Uterus (tissue), 4 donors: ENCODE data around the gene NT5C3B. TPM values are rescaled to one million over a fixed set of nuclear protein-coding genes. Genes with fewer than 3 reads are reported as not detected.

ENCODE experiments used
- DNase-seq, 2 donors: peaks; one replicate each; pipeline ENCODE4 v3.0.0-alpha.2; 2019 to 2020
- H3K27ac ChIP-seq, 2 donors: fragments of 200-600 bp; sonication (generic); 1 replicate in 1 of 2; 2 replicates in 1 of 2; pipeline ENCODE4 v1.5.1; 2016 to 2018
- H3K27me3 ChIP-seq, 2 donors: fragments of 200-600 bp; sonication (generic); one replicate each; pipeline ENCODE4 v1.5.1; 2018 to 2019; ENCODE audit warnings: control low read depth in 1 of 2
- H3K36me3 ChIP-seq, 2 donors: fragments of 200-600 bp; sonication (generic); one replicate each; pipeline ENCODE4 v1.5.1; 2019; ENCODE audit warnings: control low read depth in 1 of 2
- H3K4me1 ChIP-seq, 2 donors: fragments of 200-600 bp; sonication (generic); one replicate each; pipeline ENCODE4 v1.5.1; 2018 to 2019; ENCODE audit warnings: control low read depth in 1 of 2
- H3K4me3 ChIP-seq, 2 donors: fragments of 200-600 bp; sonication (generic); 1 replicate in 1 of 2; 2 replicates in 1 of 2; pipeline ENCODE4 v1.5.1; 2018 to 2019; ENCODE audit warnings: mild to moderate bottlenecking in 1 of 2
- H3K9me3 ChIP-seq, 2 donors: fragments of 200-600 bp; sonication (generic); one replicate each; pipeline ENCODE4 v1.5.1; 2019; ENCODE audit warnings: control low read depth in 1 of 2
- CTCF ChIP-seq, 4 experiments: fragments of 200-600 bp in 2 of 4; fragments of 450-650 bp in 2 of 4; sonication (generic) in 2 of 4; IDR thresholded peaks; one replicate each; pipeline ENCODE4 v1.5.1; 2016 to 2019; ENCODE audit warnings: antibody characterized with exemption in 4 of 4, mild to moderate bottlenecking in 2 of 4, moderate library complexity in 1 of 4
- POLR2A ChIP-seq, 2 donors: fragments of 450-650 bp; IDR thresholded peaks; one replicate each; pipeline ENCODE4 v1.6.1; 2016; ENCODE audit warnings: antibody characterized with exemption in 2 of 2, mild to moderate bottlenecking in 1 of 2, moderate library complexity in 1 of 2
- intact Hi-C: fragments of 100-400 bp; cut with DNase I; formaldehyde crosslinking; loops from one replicate; pipeline ENCODE4 v1.15.1; 2023; ENCODE audit warnings: low total_unique reads
- total RNA-seq, 4 donors: library from RNA; depleted of rRNA in 3 of 4; stranded (reverse); fragments of >200 nt in 3 of 4; gene quantifications; one replicate each; pipeline versions ENCODE4 v1.1.0 to v1.2.4, GENCODE V29; 2014 to 2023
- donor health status: DM: yes; HTN: yes; CAD: no.

NT5C3B gene
- total RNA-seq, 4 donors from 2014 or later, result 32.5 to 77.9 (median 68.1) TPM

GRCh38 chr17:41818024-41818423 is 18.0 kb downstream of the NT5C3B start:
- Histone ChIP-seq H3K27me3 (no peaks in the 10 kb centered on the region), H3K4me1 (no peaks in the 10 kb centered on the region), H3K4me3 (no peak overlapping the region), H3K9me3 (no peaks in the 10 kb centered on the region), H3K36me3 (no peaks in the 10 kb centered on the region), H3K27ac (no peak overlapping the region)
- no peak for DNase-seq
- intact Hi-C loops, result no loop called here
- TF ChIP-seq CTCF (IDR thresholded peaks at IDR 0.05) (no peak), POLR2A (IDR thresholded peaks at IDR 0.05) (no peak)

- Histone ChIP-seq H3K9me3 (no peaks in the 10 kb centered on the region), H3K4me3 (no peak overlapping the region), H3K4me1 (no peaks in the 10 kb centered on the region), H3K27ac (no peak overlapping the region), H3K36me3 (no peaks in the 10 kb centered on the region), H3K27me3 (no peaks in the 10 kb centered on the region)
- no peak for DNase-seq
- TF ChIP-seq POLR2A (IDR thresholded peaks at IDR 0.05), result no peak
- intact Hi-C loops, result no loop called here
These were observed 19.3 kb downstream of the NT5C3B start for GRCh38 chr17:41816637-41817320.

GRCh38 chr17:41814195-41814594 is 21.8 kb downstream of the NT5C3B start:
- no peaks in the 10 kb centered on the region for H3K27me3 ChIP-seq
- peak overlapping the region in 1 of 2 donors; percentile 86 for H3K27ac ChIP-seq
- H3K4me3 ChIP-seq, result no peak overlapping the region
- no peaks in the 10 kb centered on the region for H3K36me3 ChIP-seq
- no peak for DNase-seq
- H3K4me1 ChIP-seq, result peaks cover 0 to 7% of the 10 kb centered on the region in 2 donors
- TF ChIP-seq POLR2A (IDR thresholded peaks at IDR 0.05) (no peak), CTCF (IDR thresholded peaks at IDR 0.05) (no peak)
- no peaks in the 10 kb centered on the region for H3K9me3 ChIP-seq
- intact Hi-C loops, result no loop called here

- intact Hi-C loops, result no loop called here
These were observed 22.3 kb downstream of the NT5C3B start for GRCh38 chr17:41813699-41814124.

GRCh38 chr17:41813152-41813680 is 22.8 kb downstream of the NT5C3B start:
- H3K36me3 ChIP-seq, result no peaks in the 10 kb centered on the region
- H3K9me3 ChIP-seq, result no peaks in the 10 kb centered on the region
- H3K4me1 ChIP-seq, result peaks cover 0 to 7% of the 10 kb centered on the region in 2 donors
- H3K27me3 ChIP-seq, result no peaks in the 10 kb centered on the region
- peak overlapping the region; percentile 83 to 86 for H3K27ac ChIP-seq
- DNase-seq, result no peak
- intact Hi-C loops, result no loop called here
- TF ChIP-seq CTCF (IDR thresholded peaks at IDR 0.05) (no peak), POLR2A (IDR thresholded peaks at IDR 0.05) (no peak)
- peak overlapping the region; percentile 74 to 78 for H3K4me3 ChIP-seq

More at GRCh38 chr17:41813699-41814124, 22.3 kb downstream of the NT5C3B start:
- peaks cover 0 to 7% of the 10 kb centered on the region in 2 donors for H3K4me1 ChIP-seq
- H3K27me3 ChIP-seq, result no peaks in the 10 kb centered on the region
- no peaks in the 10 kb centered on the region for H3K9me3 ChIP-seq
- no peaks in the 10 kb centered on the region for H3K36me3 ChIP-seq
- peak overlapping the region; percentile 83 to 86 for H3K27ac ChIP-seq
- peak overlapping the region; percentile 74 to 78 for H3K4me3 ChIP-seq
- DNase-seq, result no peak
- no peak for TF ChIP-seq CTCF (IDR thresholded peaks at IDR 0.05)
- no peak for TF ChIP-seq POLR2A (IDR thresholded peaks at IDR 0.05)
